A673 (cell line): ENCODE measurements around the gene C13orf46. TPM values are rescaled to one million over a fixed set of nuclear protein-coding genes. Genes with fewer than 3 reads are reported as not detected.

Experiments used
- BruUV-seq: library from RNA; stranded (reverse); fragments of 400-500 nt; replicated peaks from 2 replicates; lab custom pipeline; 2021; lab: Mats Ljungman, UMichigan
- CTCF ChIA-PET: fragments of 300-600 bp; sonication (Branson Sonifier 250); formaldehyde crosslinking; loops from one replicate; lab custom pipeline; 2022; ENCODE audit warnings: antibody characterized with exemption; lab: Charles Lee
- POLR2A ChIA-PET: fragments of 300-600 bp; sonication (Branson Sonifier 250); formaldehyde crosslinking; loops from one replicate; lab custom pipeline; 2022; ENCODE audit warnings: antibody characterized with exemption; ENCODE audit not compliant: low non-redundant PET; lab: Charles Lee
- DNase-seq: peaks from one replicate; pipeline ENCODE4 v3.0.0-alpha.2; 2015; ENCODE audit warnings: low spot score
- H3K27ac ChIP-seq: fragments of 200-600 bp; sonication (generic); 2 replicates; pipeline ENCODE4 v1.5.1; 2016; ENCODE audit warnings: mixed run types, low read depth, mild to moderate bottlenecking, mixed read lengths, antibody characterized with exemption, low read length; ENCODE audit not compliant: poor library complexity, severe bottlenecking
- H3K27me3 ChIP-seq: fragments of 200-600 bp; sonication (generic); replicated peaks from 2 replicates; pipeline ENCODE4 v1.6.1; 2017; ENCODE audit warnings: mixed run types, low read depth, mild to moderate bottlenecking, mixed read lengths, antibody characterized with exemption, low read length; ENCODE audit not compliant: insufficient read depth, poor library complexity
- H3K36me3 ChIP-seq: fragments of 200-600 bp; sonication (generic); 2 replicates; pipeline ENCODE4 v1.6.1; 2016; ENCODE audit warnings: mixed run types, mild to moderate bottlenecking, mixed read lengths, antibody characterized with exemption, low read length; ENCODE audit not compliant: insufficient read depth, poor library complexity, severe bottlenecking
- H3K4me1 ChIP-seq: fragments of 200-600 bp; sonication (generic); 2 replicates; pipeline ENCODE4 v1.6.1; 2017; ENCODE audit warnings: mixed run types, mild to moderate bottlenecking, mixed read lengths, antibody characterized with exemption, low read length; ENCODE audit not compliant: insufficient read depth, poor library complexity, severe bottlenecking
- H3K4me3 ChIP-seq: fragments of 200-600 bp; sonication (generic); 2 replicates; pipeline ENCODE4 v1.5.1; 2016; ENCODE audit warnings: low read depth, mixed run types, mild to moderate bottlenecking, mixed read lengths, low read length; ENCODE audit not compliant: poor library complexity, severe bottlenecking
- H3K9me3 ChIP-seq: fragments of 200-600 bp; sonication (generic); 2 replicates; pipeline ENCODE4 v1.6.1; 2016; ENCODE audit warnings: mixed run types, low read depth, mild to moderate bottlenecking, mixed read lengths, antibody characterized with exemption, low read length; ENCODE audit not compliant: poor library complexity, severe bottlenecking
- EZH2 ChIP-seq: fragments of 200-600 bp; sonication (generic); IDR thresholded peaks from 2 replicates; pipeline ENCODE4 v1.6.1; 2017; ENCODE audit warnings: borderline replicate concordance, low read depth, mild to moderate bottlenecking, mixed read lengths, antibody characterized with exemption, low read length; ENCODE audit not compliant: poor library complexity, severe bottlenecking
- intact Hi-C: fragments of 100-400 bp; cut with micrococcal nuclease; formaldehyde crosslinking; loops from one replicate; pipeline ENCODE4 v1.10.0; 2022; ENCODE audit not compliant: unreplicated experiment
- total RNA-seq: library from RNA; stranded (reverse); gene quantifications from 2 replicates; pipeline ENCODE4 v1.2.3, GENCODE V29; 2021
- TF ChIP-seq, protein P1 (sequence below): fragments of 300-800, 200-600 bp; sonication (generic); conservative IDR thresholded peaks from 2 replicates; pipeline ENCODE4 v1.5.1; 2017; ENCODE audit warnings: low read depth, mild to moderate bottlenecking, antibody characterized with exemption, low read length, moderate library complexity, mixed read lengths

C13orf46 gene
- total RNA-seq, 1 experiment from 2014 or later = 3.6 TPM

DNA sequence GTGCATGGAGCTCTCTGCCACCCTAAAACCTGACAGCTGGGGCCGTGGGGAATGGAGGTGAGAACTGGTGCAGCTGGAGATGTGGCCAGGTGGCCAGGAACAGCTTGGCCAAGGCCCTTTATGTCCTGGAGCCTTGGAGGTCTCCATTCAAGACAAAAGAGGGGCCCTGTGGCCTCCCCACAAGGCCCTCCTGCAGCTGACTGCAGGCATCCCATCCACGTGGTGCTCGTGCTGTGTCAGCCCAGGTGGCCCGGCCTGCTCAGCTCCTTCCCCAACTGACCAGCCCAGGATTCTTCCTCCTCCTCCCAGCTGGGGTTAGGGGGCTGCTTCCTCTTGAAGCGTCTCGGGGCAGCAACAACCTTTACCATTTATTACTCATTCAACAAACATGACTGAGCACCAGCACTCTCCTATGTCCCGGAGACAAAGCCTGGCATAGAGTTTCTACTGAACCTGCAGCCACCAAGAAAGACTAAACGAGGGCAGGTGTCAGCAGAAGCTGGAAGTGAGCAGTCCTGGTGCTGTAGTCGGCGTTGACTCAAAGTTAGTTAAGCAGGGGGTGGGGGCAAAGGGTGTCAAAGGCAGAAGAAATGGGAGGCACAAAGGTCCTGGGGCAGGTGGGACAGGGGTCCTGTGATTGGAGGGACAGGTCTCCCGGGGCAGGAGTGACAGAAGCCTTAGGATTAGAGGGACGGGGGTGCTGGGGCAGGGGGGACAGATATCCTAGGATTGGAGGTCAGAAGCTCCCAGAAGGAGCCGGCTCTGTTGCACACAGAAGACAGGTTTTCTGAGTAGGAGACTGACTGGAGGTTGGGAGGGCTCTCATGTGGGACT is 23.3 kb upstream of the C13orf46 start:
- no TSS peak for BruUV-seq
- intact Hi-C loops = no loop called here
- H3K9me3 ChIP-seq = no peaks in the 10 kb centered on the region
- H3K4me1 ChIP-seq = no peaks in the 10 kb centered on the region
- no peaks in the 10 kb centered on the region for H3K27me3 ChIP-seq
- no peak overlapping the region for H3K27ac ChIP-seq
- TF ChIP-seq EZH2 = no peak
- TF ChIP-seq, protein P1, sequence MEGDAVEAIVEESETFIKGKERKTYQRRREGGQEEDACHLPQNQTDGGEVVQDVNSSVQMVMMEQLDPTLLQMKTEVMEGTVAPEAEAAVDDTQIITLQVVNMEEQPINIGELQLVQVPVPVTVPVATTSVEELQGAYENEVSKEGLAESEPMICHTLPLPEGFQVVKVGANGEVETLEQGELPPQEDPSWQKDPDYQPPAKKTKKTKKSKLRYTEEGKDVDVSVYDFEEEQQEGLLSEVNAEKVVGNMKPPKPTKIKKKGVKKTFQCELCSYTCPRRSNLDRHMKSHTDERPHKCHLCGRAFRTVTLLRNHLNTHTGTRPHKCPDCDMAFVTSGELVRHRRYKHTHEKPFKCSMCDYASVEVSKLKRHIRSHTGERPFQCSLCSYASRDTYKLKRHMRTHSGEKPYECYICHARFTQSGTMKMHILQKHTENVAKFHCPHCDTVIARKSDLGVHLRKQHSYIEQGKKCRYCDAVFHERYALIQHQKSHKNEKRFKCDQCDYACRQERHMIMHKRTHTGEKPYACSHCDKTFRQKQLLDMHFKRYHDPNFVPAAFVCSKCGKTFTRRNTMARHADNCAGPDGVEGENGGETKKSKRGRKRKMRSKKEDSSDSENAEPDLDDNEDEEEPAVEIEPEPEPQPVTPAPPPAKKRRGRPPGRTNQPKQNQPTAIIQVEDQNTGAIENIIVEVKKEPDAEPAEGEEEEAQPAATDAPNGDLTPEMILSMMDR = no peak
- ChIA-PET POLR2A (no interaction called here), CTCF (no interaction called here)
- no peak for DNase-seq
- peaks cover 3% of the 10 kb centered on the region for H3K36me3 ChIP-seq
- H3K4me3 ChIP-seq = no peak overlapping the region

DNA sequence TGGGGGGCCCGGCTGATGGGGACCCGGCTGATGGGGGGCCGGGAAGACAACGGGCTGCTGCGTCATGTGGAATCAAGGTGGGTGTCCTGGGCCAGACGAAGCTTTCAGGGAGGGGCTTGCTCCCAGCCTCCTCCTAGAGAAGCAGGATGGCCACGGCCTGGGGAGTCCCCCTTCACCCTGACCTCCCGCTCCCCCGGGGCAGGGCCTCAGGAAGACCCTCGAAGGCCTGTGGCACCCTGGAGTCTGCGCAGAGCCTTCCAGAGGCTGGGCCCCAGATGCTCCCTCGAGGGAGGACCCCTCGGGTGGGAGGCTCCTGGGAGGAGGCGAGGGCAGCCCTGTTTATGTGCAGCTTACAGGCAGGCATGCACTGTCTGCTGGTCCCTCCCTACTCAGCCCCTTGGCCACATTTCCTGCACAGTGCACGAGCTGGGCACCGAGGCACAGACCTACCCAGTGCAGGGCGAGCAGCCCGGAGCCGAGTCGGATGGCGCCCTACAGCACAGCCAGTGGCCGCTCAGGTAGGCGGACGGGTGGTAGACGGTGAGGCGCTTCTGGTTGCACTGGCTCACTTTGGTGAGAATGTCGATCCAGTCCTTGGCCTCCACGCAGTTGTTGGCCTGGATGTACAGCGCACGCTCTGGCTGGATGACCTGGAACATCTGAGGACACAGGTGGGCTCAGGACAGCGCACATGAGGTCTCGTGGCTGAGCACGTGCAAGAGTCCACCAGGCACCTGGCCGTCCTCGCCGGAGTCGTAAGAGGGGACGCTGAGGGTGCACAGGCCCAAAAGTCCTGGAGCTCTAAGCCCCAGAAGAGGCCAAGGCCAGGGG is 22.4 kb upstream of the C13orf46 start:
- peaks cover 3% of the 10 kb centered on the region for H3K36me3 ChIP-seq
- ChIA-PET CTCF (no interaction called here), POLR2A (no interaction called here)
- no peak overlapping the region for H3K4me3 ChIP-seq
- H3K4me1 ChIP-seq = no peaks in the 10 kb centered on the region
- no peaks in the 10 kb centered on the region for H3K9me3 ChIP-seq
- H3K27me3 ChIP-seq = no peaks in the 10 kb centered on the region
- no peak for DNase-seq
- intact Hi-C loops = no loop called here
- no TSS peak for BruUV-seq
- TF ChIP-seq EZH2 = no peak
- TF ChIP-seq, protein P1 = no peak
- no peak overlapping the region for H3K27ac ChIP-seq

DNA sequence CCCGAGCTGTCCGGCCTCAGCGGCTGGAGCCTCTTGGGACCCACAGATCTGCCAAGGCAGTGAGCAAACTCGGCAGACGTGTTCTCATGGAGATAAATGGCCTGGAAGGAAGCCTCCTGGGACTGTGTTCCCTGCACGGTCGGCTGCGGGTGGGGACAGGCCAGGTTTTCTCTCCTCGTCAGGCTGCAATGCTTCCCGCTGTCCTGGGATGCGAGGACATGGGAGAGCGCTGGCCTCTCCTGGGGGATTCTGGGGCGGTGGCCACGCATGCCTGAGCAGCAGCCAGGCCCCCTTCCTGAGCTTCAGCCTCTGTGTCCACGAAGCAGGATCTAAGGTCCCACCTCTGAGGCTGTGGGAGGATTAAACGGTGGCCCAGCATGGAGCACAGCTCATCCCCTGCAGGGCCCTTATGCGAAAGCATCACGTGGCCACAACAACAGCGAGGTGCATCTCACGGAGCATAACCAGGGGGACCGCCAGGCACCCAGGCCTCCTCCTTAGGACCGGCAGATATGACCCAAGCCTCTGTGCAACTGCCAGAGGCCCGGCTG is 21.2 kb upstream of the C13orf46 start:
- no peaks in the 10 kb centered on the region for H3K9me3 ChIP-seq
- TF ChIP-seq, protein P1 = no peak
- TF ChIP-seq EZH2 = no peak
- DNase-seq = no peak
- peaks cover 10% of the 10 kb centered on the region for H3K36me3 ChIP-seq
- no TSS peak for BruUV-seq
- H3K27me3 ChIP-seq = no peaks in the 10 kb centered on the region
- ChIA-PET POLR2A (no interaction called here), CTCF (no interaction called here)
- no peak overlapping the region for H3K27ac ChIP-seq
- no peak overlapping the region for H3K4me3 ChIP-seq
- no peaks in the 10 kb centered on the region for H3K4me1 ChIP-seq
- intact Hi-C loops = no loop called here
